Neuronal stem cell (in vitro differentiated cells): Measurements from ENCODE around the gene FGF11.

Experiments used
- DNase-seq: peaks from one replicate; pipeline ENCODE4 v3.0.0-alpha.2; 2013; ENCODE audit warnings: low spot score
- H2AFZ ChIP-seq: one replicate; pipeline ENCODE4 v1.6.1; 2013; ENCODE audit warnings: mild to moderate bottlenecking, low read length, inconsistent platforms
- H2AK5ac ChIP-seq: 2 replicates; pipeline ENCODE4 v1.6.1; 2013; ENCODE audit warnings: low read depth, mild to moderate bottlenecking, inconsistent platforms, low read length, moderate library complexity, mixed read lengths
- H2BK120ac ChIP-seq: 2 replicates; pipeline ENCODE4 v1.6.1; 2013; ENCODE audit warnings: low read depth, mild to moderate bottlenecking, inconsistent platforms, low read length, moderate library complexity, mixed read lengths
- H2BK12ac ChIP-seq: one replicate; pipeline ENCODE4 v1.6.1; 2013; ENCODE audit warnings: low read length, inconsistent platforms
- H2BK15ac ChIP-seq: 2 replicates; pipeline ENCODE4 v1.6.1; 2013; ENCODE audit warnings: mild to moderate bottlenecking, low read length, inconsistent platforms, mixed read lengths
- H2BK5ac ChIP-seq: one replicate; pipeline ENCODE4 v1.6.1; 2013; ENCODE audit warnings: inconsistent platforms, mild to moderate bottlenecking, low read length, moderate library complexity
- H3K14ac ChIP-seq: one replicate; pipeline ENCODE4 v1.6.1; 2013; ENCODE audit warnings: low read length, inconsistent platforms
- H3K18ac ChIP-seq: 2 replicates; pipeline ENCODE4 v1.6.1; 2013; ENCODE audit warnings: low read length, inconsistent platforms
- H3K23ac ChIP-seq: 2 replicates; pipeline ENCODE4 v1.6.1; 2013; ENCODE audit warnings: low read depth, mild to moderate bottlenecking, mixed read lengths, low read length, inconsistent platforms; ENCODE audit not compliant: poor library complexity
- H3K27ac ChIP-seq: replicated peaks from 3 replicates; pipeline ENCODE4 v1.5.1; 2013; ENCODE audit warnings: low read length, inconsistent platforms
- H3K27me3 ChIP-seq, 3 experiments: 2 replicates each; pipeline ENCODE4 v1.6.1; 2013; ENCODE audit warnings: low read length in 3 of 3, mild to moderate bottlenecking in 2 of 3, inconsistent platforms in 1 of 3, low read depth in 1 of 3, mixed read lengths in 1 of 3, moderate library complexity in 1 of 3; ENCODE audit not compliant: control insufficient read depth in 3 of 3, insufficient read depth in 3 of 3
- H3K36me3 ChIP-seq, 2 donors: replicated peaks in 1 of 2; 2 replicates each; pipeline ENCODE4 v1.6.1; 2013; ENCODE audit warnings: low read length in 2 of 2; ENCODE audit not compliant: control insufficient read depth in 2 of 2, insufficient read depth in 2 of 2
- H3K4ac ChIP-seq: 2 replicates; pipeline ENCODE4 v1.6.1; 2013; ENCODE audit warnings: inconsistent platforms, mild to moderate bottlenecking, low read length, moderate library complexity
- H3K4me1 ChIP-seq, 2 donors: 1 replicate in 1 of 2; 2 replicates in 1 of 2; pipeline ENCODE4 v1.6.1; 2013; ENCODE audit warnings: low read length in 2 of 2, low read depth in 1 of 2; ENCODE audit not compliant: control insufficient read depth in 2 of 2, insufficient read depth in 1 of 2
- H3K4me2 ChIP-seq: one replicate; pipeline ENCODE4 v1.6.1; 2013; ENCODE audit warnings: mild to moderate bottlenecking, low read length, inconsistent platforms; ENCODE audit not compliant: insufficient read depth, poor library complexity, severe bottlenecking
- H3K4me3 ChIP-seq, 2 donors: 2 replicates each; pipeline ENCODE4 v1.5.1; 2013; ENCODE audit warnings: low read length in 2 of 2, mild to moderate bottlenecking in 2 of 2, inconsistent platforms in 1 of 2, moderate library complexity in 1 of 2
- H3K79me1 ChIP-seq: one replicate; pipeline ENCODE4 v1.6.1; 2013; ENCODE audit warnings: low read depth, mild to moderate bottlenecking, inconsistent platforms, low read length, moderate library complexity
- H3K9ac ChIP-seq: one replicate; pipeline ENCODE4 v1.6.1; 2013; ENCODE audit warnings: mild to moderate bottlenecking, low read depth, low read length, inconsistent platforms; ENCODE audit not compliant: poor library complexity
- H3K9me3 ChIP-seq, 2 donors: replicated peaks in 1 of 2; 2 replicates each; pipeline versions ENCODE3 to v1.6.1; 2013; ENCODE audit warnings: low read length in 2 of 2, mild to moderate bottlenecking in 2 of 2, inconsistent platforms in 1 of 2, low read depth in 1 of 2, mixed read lengths in 1 of 2, moderate library complexity in 1 of 2; ENCODE audit not compliant: control insufficient read depth in 2 of 2, insufficient read depth in 1 of 2
- H4K8ac ChIP-seq: one replicate; pipeline ENCODE4 v1.6.1; 2013; ENCODE audit warnings: low read depth, mild to moderate bottlenecking, inconsistent platforms, low read length, moderate library complexity
- H4K91ac ChIP-seq: one replicate; pipeline ENCODE4 v1.6.1; 2013; ENCODE audit warnings: low read length, low read depth, mild to moderate bottlenecking, inconsistent platforms; ENCODE audit not compliant: poor library complexity
- WGBS, 2 donors: extraction: QIAGEN DNeasy Blood & Tissue Kit; methylation state at CpG; one replicate each; pipeline ENCODE4 v1.1.7; 2013; ENCODE audit warnings: missing lambda C conversion rate in 2 of 2, mixed read lengths in 1 of 2; ENCODE audit not compliant: insufficient read length in 2 of 2, insufficient replicate concordance in 1 of 2; ENCODE audit errors: extremely low coverage in 2 of 2; 5-methylcytosine and 5-hydroxymethylcytosine counted together

FGF11 gene

DNA sequence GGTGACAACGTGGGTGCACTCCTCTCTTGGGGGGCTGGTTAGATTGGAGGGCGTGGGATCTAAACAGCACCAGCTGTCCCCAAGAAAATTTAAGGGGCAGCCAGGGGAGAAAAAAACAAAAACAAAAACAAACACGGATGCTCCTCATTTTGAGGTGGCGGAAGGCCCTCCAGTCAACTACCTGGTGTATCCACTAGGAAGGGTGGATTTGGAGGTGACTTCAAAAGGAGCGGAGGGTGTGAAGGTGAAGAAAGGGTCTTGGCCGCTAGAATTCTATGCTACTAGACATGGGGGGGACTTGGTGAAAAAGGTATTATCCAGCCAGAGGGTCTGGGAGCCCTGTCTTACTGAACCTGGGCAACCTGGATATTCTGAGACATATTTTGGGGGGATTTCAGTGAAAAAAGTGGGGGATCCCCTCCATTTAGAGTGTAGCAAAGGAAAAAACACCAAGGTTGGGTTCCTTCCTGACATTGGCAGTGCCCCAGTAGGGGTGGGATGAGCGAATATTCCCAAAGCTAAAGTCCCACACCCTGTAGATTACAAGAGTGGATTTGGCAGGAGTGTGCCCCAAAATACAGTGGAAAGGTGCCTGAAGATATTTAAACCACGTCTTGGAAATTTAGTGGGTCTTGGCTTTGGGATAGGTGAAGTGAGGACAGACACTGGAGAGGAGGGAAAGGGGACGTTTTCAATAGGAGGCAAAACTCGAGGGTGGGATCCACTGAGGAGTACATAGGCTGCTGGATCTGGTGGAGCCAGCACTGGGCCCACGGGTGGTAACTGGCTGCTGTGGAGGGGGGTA lies 454 bp upstream of the FGF11 start:
- Histone ChIP-seq H3K4ac (no peak overlapping the region), H3K79me1 (no peaks in the 10 kb centered on the region), H4K91ac (no peak overlapping the region), H3K27ac (no peak overlapping the region), H3K27me3 (peaks cover 29 to 49% (median 42%) of the 10 kb centered on the region in 3 experiments), H3K23ac (peak overlapping the region; percentile 89), H2AFZ (peak overlapping the region; percentile 96), H3K4me1 (peaks cover 25 to 29% of the 10 kb centered on the region in 2 donors), H3K9ac (no peak overlapping the region), H2BK120ac (no peak overlapping the region), H2AK5ac (peak overlapping the region; percentile 89), H3K9me3 (peaks cover 0 to 4% of the 10 kb centered on the region in 2 donors), H3K14ac (no peak overlapping the region), H3K36me3 (no peaks in the 10 kb centered on the region), H2BK12ac (no peak overlapping the region), H2BK15ac (peak overlapping the region; percentile 95), H3K4me3 (peak overlapping the region; percentile 75 to 96), H4K8ac (no peak overlapping the region), H2BK5ac (no peak overlapping the region), H3K18ac (peak overlapping the region; percentile 95), H3K4me2 (peak overlapping the region; percentile 97)
- no CpG with 5 or more reads among the region's 11 CpGs for WGBS, 2 donors
- no peak for DNase-seq

DNA sequence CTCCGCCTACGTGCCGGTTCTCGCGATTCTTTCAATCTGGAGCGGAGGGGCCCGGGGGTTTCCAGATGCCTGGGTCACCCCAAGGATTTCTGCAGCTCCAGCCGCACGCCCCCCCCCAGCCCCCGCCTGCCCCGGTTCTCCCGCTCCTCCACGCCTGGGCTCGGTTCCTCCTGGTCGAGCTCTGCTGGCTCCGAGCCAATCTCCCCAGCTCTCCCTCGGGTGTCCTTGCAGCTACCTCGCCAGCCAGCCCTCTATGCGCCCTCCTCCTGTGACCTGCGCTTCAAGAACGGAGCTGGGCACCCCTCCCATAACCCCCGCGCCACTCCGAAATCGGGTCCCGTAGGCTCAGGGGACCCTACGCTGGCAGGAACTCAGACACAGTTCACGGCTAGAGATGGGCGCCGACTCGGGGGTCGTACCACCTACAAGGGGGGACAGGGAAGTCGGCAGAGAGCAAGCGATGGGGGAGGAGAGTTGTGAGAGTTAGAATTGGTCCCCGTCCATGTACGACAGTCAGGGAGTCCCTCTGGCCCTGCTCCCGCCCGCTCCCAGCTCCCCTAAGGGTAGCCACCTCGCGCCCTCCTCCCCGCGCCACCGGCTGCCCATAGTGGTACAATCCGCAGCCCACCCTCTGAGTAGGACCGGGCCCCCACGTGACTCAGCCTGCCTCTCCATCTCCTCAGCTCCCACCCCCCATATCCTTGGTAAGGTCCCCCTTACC lies 961 bp downstream of the FGF11 start:
- no CpG with 5 or more reads among the region's 46 CpGs for WGBS, 2 donors
- Histone ChIP-seq H3K27me3 (peaks cover 29 to 49% (median 43%) of the 10 kb centered on the region in 3 experiments), H3K4me2 (peak overlapping the region; percentile 97)

GRCh38 chr17:7440834-7441195 lies 1.5 kb downstream of the FGF11 start:
- H3K36me3 ChIP-seq, result no peaks in the 10 kb centered on the region
- H4K91ac ChIP-seq, result no peak overlapping the region
- no peaks in the 10 kb centered on the region for H3K79me1 ChIP-seq
- H3K4me3 ChIP-seq, result peak overlapping the region; percentile 96 to 98
- peak overlapping the region; percentile 97 for H3K4me2 ChIP-seq
- H4K8ac ChIP-seq, result no peak overlapping the region
- peak overlapping the region; percentile 75 for H3K23ac ChIP-seq
- peaks cover 25 to 34% of the 10 kb centered on the region in 2 donors for H3K4me1 ChIP-seq
- peak overlapping the region; percentile 69 for H2BK12ac ChIP-seq
- H3K4ac ChIP-seq, result peak overlapping the region; percentile 42
- DNase-seq, result no peak
- H2BK5ac ChIP-seq, result no peak overlapping the region
- H3K27me3 ChIP-seq, result peaks cover 26 to 43% (median 38%) of the 10 kb centered on the region in 3 experiments
- peak overlapping the region; percentile 88 for H2BK120ac ChIP-seq
- peak overlapping the region; percentile 96 for H3K18ac ChIP-seq
- H3K27ac ChIP-seq, result no peak overlapping the region
- H2BK15ac ChIP-seq, result no peak overlapping the region
- peaks cover 0 to 4% of the 10 kb centered on the region in 2 donors for H3K9me3 ChIP-seq
- peak overlapping the region; percentile 58 for H3K14ac ChIP-seq
- H3K9ac ChIP-seq, result peak overlapping the region; percentile 96
- H2AFZ ChIP-seq, result peak overlapping the region; percentile 97
- no CpG with 5 or more reads among the region's 12 CpGs for WGBS, 2 donors
- peak overlapping the region; percentile 89 for H2AK5ac ChIP-seq

More for the DNA sequence above, 961 bp downstream of the FGF11 start:
- peak overlapping the region; percentile 88 for H2BK120ac ChIP-seq
- H3K23ac ChIP-seq, result peak overlapping the region; percentile 75
- H3K4ac ChIP-seq, result peak overlapping the region; percentile 42
- H2AFZ ChIP-seq, result peak overlapping the region; percentile 97
- peak overlapping the region; percentile 100 for H3K18ac ChIP-seq
- peak overlapping the region; percentile 96 to 98 for H3K4me3 ChIP-seq
- H2AK5ac ChIP-seq, result peak overlapping the region; percentile 89
- H2BK15ac ChIP-seq, result peak overlapping the region; percentile 83
- H3K27ac ChIP-seq, result no peak overlapping the region
- H2BK12ac ChIP-seq, result peak overlapping the region; percentile 69
- H3K4me1 ChIP-seq, result peaks cover 27 to 34% of the 10 kb centered on the region in 2 donors
- no peaks in the 10 kb centered on the region for H3K36me3 ChIP-seq
- H3K9me3 ChIP-seq, result peaks cover 0 to 4% of the 10 kb centered on the region in 2 donors
- no peaks in the 10 kb centered on the region for H3K79me1 ChIP-seq
- peak; percentile 58 for DNase-seq
- peak overlapping the region; percentile 9 for H4K91ac ChIP-seq
- H3K9ac ChIP-seq, result peak overlapping the region; percentile 96
- peak overlapping the region; percentile 87 for H4K8ac ChIP-seq
- peak overlapping the region; percentile 83 for H2BK5ac ChIP-seq
- H3K14ac ChIP-seq, result peak overlapping the region; percentile 87

DNA sequence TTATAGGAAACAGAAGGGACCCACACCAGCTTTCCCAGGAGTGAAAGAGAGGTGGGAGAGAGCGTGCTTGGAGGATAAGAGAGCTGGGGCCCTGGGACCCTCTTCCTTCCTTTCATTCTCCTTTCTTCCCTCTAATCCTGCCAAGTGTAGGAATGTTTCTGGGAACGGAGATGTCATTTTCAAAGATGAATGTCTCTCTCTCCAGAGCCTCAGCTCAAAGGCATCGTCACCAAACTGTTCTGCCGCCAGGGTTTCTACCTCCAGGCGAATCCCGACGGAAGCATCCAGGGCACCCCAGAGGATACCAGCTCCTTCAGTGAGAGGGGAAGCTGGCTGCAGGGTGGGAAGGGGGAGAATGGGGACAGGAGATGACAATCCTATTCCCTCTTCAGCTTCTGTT lies 2.0 kb downstream of the FGF11 start:
- H2AK5ac ChIP-seq, result no peak overlapping the region
- WGBS, 2 donors, result no CpG with 5 or more reads among the region's 7 CpGs
- H3K79me1 ChIP-seq, result no peaks in the 10 kb centered on the region
- no peak overlapping the region for H3K23ac ChIP-seq
- H3K27me3 ChIP-seq, result peaks cover 21 to 39% (median 33%) of the 10 kb centered on the region in 3 experiments
- no peak overlapping the region for H3K14ac ChIP-seq
- no peaks in the 10 kb centered on the region for H3K36me3 ChIP-seq
- no peak overlapping the region for H3K4ac ChIP-seq
- H3K27ac ChIP-seq, result no peak overlapping the region
- no peak overlapping the region for H2BK12ac ChIP-seq
- no peak overlapping the region for H2BK120ac ChIP-seq
- H4K8ac ChIP-seq, result no peak overlapping the region
- no peak overlapping the region for H3K9ac ChIP-seq
- no peak for DNase-seq
- H3K9me3 ChIP-seq, result peaks cover 0 to 3% of the 10 kb centered on the region in 2 donors
- peaks cover 24 to 38% of the 10 kb centered on the region in 2 donors for H3K4me1 ChIP-seq
- H3K18ac ChIP-seq, result no peak overlapping the region
- H3K4me3 ChIP-seq, result peak overlapping the region in 1 of 2 donors; percentile 96
- H2BK5ac ChIP-seq, result no peak overlapping the region
- H3K4me2 ChIP-seq, result peak overlapping the region; percentile 97
- peak overlapping the region; percentile 97 for H2AFZ ChIP-seq
- H2BK15ac ChIP-seq, result no peak overlapping the region
- H4K91ac ChIP-seq, result no peak overlapping the region
